Suprapubic skin (tissue), 3 donors: ENCODE measurements around the gene QPCT.

ENCODE experiments used
- CTCF ChIP-seq, 2 donors: fragments of 200-600 bp in 1 of 2; fragments of 450-650 bp in 1 of 2; sonication (generic) in 1 of 2; IDR thresholded peaks; one replicate each; pipeline ENCODE4 v1.5.1; 2016 to 2019; ENCODE audit warnings: antibody characterized with exemption in 2 of 2, mild to moderate bottlenecking in 1 of 2, moderate library complexity in 1 of 2
- POLR2AphosphoS5 ChIP-seq, 3 donors: sonication (generic); formaldehyde crosslinking; IDR thresholded peaks; one replicate each; pipeline ENCODE4 v1.6.1; 2017; ENCODE audit warnings: antibody characterized with exemption in 3 of 3

GRCh38 chr2:37332560-37332959 lies 11.9 kb upstream of the QPCT start:
- TF ChIP-seq CTCF (IDR thresholded peaks at IDR 0.05) (no peak), POLR2AphosphoS5 (IDR thresholded peaks at IDR 0.05) (no peak)
